CD4-positive, alpha-beta T cell treated with Interleukin-17A for 4 hours (primary cell): ENCODE data around the gene TSEN34.
"Not testable (repeated sequence)": the region's sequence is repeated elsewhere in the genome, so short reads cannot be mapped to it uniquely, and the experiment has no call there.

ENCODE experiments used
- DNase-seq: peaks from one replicate; pipeline ENCODE4 v3.0.0-alpha.2; 2020; ENCODE audit warnings: mixed read lengths

Gene TSEN34

DNA sequence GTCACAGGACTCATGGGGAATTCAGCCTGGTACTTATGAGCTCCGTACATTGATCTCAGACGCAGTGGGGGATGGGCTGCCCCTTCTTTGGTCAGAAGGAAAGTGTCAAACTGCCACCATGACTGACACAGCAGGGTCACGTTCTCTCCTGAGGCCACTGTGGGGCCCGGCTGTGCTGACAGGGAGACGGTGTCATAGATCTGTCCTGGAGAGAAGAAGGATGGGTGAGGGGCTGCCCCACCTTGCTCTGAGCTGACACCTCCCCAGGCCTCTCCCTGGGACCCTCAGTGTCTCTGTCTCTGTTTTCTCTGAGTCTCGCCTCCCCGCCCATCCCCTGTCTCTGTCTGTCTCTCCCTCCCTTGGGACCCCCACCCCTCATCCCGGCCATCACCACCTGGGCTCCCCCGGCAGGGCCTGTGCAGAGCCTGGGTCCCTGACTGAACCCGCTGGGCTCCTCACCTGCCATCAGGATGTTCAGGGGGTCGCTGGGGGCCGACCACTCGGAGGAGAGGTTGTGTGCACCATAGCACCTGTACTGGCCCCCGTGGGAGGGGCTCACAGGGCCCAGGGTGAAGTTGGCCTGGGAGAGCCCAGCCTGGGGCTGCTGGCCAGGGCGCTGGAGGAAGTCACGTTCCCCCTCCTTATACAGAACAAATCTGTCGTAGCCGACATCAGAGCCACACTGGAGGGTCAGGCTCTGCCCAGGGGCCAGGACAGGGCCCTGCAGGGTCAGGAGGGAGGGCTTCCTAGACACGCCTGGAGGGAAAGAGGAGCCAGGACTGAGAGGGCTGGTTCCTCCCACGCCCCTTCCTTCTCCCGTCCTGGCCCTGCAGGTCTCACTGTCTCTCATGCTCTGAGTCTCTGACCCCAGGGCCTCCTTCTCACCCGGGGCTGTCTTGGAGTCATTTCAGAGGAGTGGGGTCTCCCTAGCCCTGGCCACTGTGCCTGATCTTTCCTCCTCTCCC, 49.5 kb downstream of the TSEN34 start:
- DNase-seq = not testable (repeated sequence)

DNA sequence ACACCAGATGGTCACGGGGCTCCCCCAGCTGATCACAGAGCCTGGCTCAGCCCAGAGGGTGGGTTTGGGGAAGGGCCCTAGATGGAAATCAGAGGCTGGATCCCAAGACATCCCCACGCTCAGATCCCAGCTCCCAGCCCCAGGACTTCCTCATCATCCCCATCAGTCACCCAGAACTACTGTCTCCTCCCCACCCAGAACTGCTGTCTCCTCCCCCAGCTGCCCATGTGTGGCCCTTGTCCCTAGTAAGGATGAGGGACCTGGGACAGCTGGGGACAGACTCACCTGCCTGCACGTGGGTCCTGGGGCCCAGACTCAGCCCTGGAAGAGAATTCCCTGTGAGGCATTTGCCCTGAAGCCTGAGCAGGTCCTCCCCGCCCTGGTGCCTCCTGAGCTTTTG, 51.1 kb downstream of the TSEN34 start:
- not testable (repeated sequence) for DNase-seq

DNA sequence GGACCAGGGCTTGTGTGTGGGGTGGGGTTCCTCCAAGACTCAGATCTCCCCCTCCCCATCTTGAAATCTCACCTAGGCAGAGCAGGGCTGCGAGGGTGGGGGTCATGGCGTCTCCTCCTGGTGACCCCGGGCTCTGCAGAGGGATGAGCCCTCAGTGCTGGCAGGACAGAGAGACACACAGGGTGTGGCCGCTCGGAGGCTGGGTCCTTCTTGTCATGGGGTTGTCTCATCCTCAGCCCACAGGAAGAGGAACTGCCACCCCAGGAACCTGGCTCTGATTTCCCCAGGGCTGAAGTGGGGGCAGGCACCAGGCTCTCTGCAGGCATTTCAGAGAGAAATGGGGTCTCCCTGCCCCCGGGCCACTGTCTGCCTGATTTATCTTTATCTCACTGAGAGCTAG, 51.5 kb downstream of the TSEN34 start, which contains the start of gene LILRA6:
Gene LILRA6, minus strand, starts transcription at position 145 of the 400 bp plus-strand sequence.
- DNase-seq = not testable (repeated sequence)

DNA sequence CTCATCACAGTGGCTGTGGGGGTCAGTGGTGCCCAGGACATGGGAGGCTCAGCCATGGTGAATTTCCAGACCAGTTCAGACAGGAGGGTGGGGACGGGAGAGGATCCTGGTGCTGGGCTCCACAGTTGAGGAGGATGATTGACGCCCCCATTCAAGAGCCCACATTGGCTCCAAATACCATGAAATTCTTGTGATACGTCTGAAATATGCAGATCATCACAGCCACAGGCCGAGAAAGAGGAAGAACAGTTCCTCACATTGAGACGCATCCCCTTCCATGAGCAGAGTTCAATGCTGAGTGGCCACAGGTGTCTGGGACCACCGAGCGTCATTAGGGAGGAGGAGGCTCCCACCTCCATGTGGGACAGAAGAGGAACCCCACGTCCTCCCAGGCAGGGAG, 52.7 kb downstream of the TSEN34 start:
- DNase-seq = not testable (repeated sequence)
